GM21360 (cell line): ENCODE data around the gene DLX5.

Experiments used
- ATAC-seq: cut with Tn5 transposase; IDR thresholded peaks from one replicate; pipeline ENCODE4 v1.9.1; 2021; ENCODE audit warnings: mild to moderate bottlenecking, moderate library complexity; ENCODE audit not compliant: unreplicated experiment

The DLX5 gene

GRCh38 chr7:97006055-97006815 lies 18.4 kb downstream of the DLX5 start:
- ATAC-seq = peak; percentile 80

- ATAC-seq = no peak
Measured at GRCh38 chr7:97005183-97006054, 19.2 kb downstream of the DLX5 start, which contains the start of gene DLX6. DLX6 (plus strand) TSS chr7:97005553; CDS start chr7:97005978, 425 bp downstream.

- ATAC-seq = no peak
Measured at GRCh38 chr7:97004247-97005182, 20.1 kb downstream of the DLX5 start.

- ATAC-seq = no peak
Measured at GRCh38 chr7:97003262-97004246, 21.1 kb downstream of the DLX5 start.

- no peak for ATAC-seq
Measured at GRCh38 chr7:97002555-97003261, 21.9 kb downstream of the DLX5 start.

- no peak for ATAC-seq
Measured at GRCh38 chr7:97001656-97002554, 22.7 kb downstream of the DLX5 start.

- no peak for ATAC-seq
Measured at GRCh38 chr7:97001221-97001620, 23.4 kb downstream of the DLX5 start.

GRCh38 chr7:96998744-96999143 lies 25.9 kb downstream of the DLX5 start:
- no peak for ATAC-seq

GRCh38 chr7:96998333-96998732 lies 26.3 kb downstream of the DLX5 start:
- no peak for ATAC-seq

GRCh38 chr7:96997512-96998032 lies 27.1 kb downstream of the DLX5 start:
- no peak for ATAC-seq

GRCh38 chr7:96996958-96997511 lies 27.6 kb downstream of the DLX5 start:
- no peak for ATAC-seq

GRCh38 chr7:96996111-96996957 lies 28.3 kb downstream of the DLX5 start:
- ATAC-seq = no peak

GRCh38 chr7:96995406-96996110 lies 29.1 kb downstream of the DLX5 start:
- ATAC-seq = no peak

- no peak for ATAC-seq
Measured at GRCh38 chr7:96993980-96994379, 30.7 kb downstream of the DLX5 start.

- no peak for ATAC-seq
Measured at GRCh38 chr7:96993094-96993865, 31.4 kb downstream of the DLX5 start.
